ENCODE measurements around the gene CPTP. TPM values are rescaled to one million over a fixed set of nuclear protein-coding genes. Genes with fewer than 3 reads are reported as not detected.

CPTP gene
- total and polyA plus RNA-seq, 2 of the 13 experiments (the other 11 are each of a cell fraction or from before 2014, with no cell fraction given) = 5.5 to 9.3 TPM

DNA sequence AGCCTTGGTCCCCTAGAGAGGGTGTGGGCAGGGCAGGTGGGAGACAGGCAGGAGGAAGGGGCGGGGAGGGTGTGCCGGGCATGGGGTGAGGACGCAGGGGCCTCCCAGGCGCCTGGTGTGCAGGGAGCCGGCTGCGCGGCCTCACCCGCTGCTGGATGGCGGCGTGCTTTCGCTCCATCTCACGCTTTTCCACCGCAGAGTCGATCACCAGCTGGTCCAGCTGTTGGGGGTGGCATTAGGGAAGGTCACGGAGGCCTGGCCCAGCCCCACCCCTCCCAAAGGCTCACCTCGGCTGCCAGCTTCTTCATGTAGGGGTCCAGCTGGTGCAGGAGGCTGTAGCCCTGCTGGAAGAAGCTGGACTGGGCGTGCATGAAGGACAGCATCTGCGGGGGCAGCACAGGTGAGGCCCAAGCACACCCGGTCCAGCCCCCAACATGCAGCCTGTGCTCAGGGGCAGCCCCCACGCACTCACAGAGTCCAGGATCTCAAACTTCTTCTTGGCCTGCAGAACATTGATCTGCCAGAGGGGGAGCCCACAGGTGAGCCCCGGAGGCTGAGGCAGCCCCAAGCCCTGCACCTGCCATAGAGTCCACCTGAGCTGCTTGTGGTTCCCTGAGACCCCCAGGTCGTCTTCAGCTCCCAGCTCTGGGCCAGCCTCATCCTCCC lies 24.8 kb upstream of the CPTP start:
- ChIA-PET POLR2A (no interaction called here), CTCF (ENCODE audit: low intra/inter-chr PET ratio, low total read pairs) (no interaction called here)
- Histone ChIP-seq H3K9ac (ENCODE audit: insufficient read depth, low read depth, low read length) (no peak overlapping the region), H3K4me3 (replicated peaks in 1 of 3; ENCODE audit: insufficient read depth in 1 of 3, low read depth in 2 of 3, low read length in 3 of 3) (no peak overlapping the region), H3K4me1 (ENCODE audit: insufficient read depth, low read length) (peaks cover 14% of the 10 kb centered on the region), H4K20me1 (ENCODE audit: insufficient read depth, low read length) (no peaks in the 10 kb centered on the region), H3K4me2 (ENCODE audit: low read depth, low read length) (no peak overlapping the region), H3K36me3 (replicated peaks in 1 of 2; ENCODE audit: control insufficient read depth in 1 of 2, insufficient read depth in 2 of 2, low read length in 2 of 2) (no peaks in the 10 kb centered on the region; a peak in 1 of 5 replicates), H3K79me2 (ENCODE audit: insufficient read depth, low read length) (peaks cover 2% of the 10 kb centered on the region), H3K27ac (ENCODE audit: extremely low read length, insufficient read depth, low read length) (no peak overlapping the region), H3K27me3 (ENCODE audit: control insufficient read depth in 1 of 2, insufficient read depth in 2 of 2, low read length in 2 of 2) (no peaks in the 10 kb centered on the region; a peak in 1 of 5 replicates), H3K9me3 (ENCODE audit: low read length) (no peaks in the 10 kb centered on the region), H2AFZ (ENCODE audit: low read length) (no peak overlapping the region)
- ATAC-seq (peak; percentile 59), DNase-seq (ENCODE audit: low spot score) (no peak), FAIRE-seq (no peak)
- in situ Hi-C loops (cut with HindIII; ENCODE audit: extremely low pct_ligation_motif_present, low pct_unique_long_range_greater_than_20kb) = no loop called here
- BruUV-seq (replicated peaks) = no TSS peak
- intact Hi-C loops (cut with micrococcal nuclease; ENCODE audit: unreplicated experiment) = no loop called here
- WGBS (ENCODE audit: low lambda C conversion rate) = 92% methylated on average over 10 of the region's 22 CpGs
- no peak for TF ChIP-seq HMG20A (CRISPR knock-in tag; IDR thresholded peaks at IDR 0.05; ENCODE audit: borderline replicate concordance)
- no peak for TF ChIP-seq KDM3A (CRISPR knock-in tag; IDR thresholded peaks at IDR 0.05; ENCODE audit: low read depth)
- 0 out of 2 replicates have a peak, but pooled peaks have one; percentile 24 for TF ChIP-seq STAG1 (CRISPR knock-in tag; IDR thresholded peaks at IDR 0.05)
- no peak for TF ChIP-seq ZNF674 (CRISPR knock-in tag; IDR thresholded peaks at IDR 0.05; ENCODE audit: low read depth)
- no peak for TF ChIP-seq ZNF382 (CRISPR knock-in tag; IDR thresholded peaks at IDR 0.05; ENCODE audit: borderline replicate concordance)
- no peak for TF ChIP-seq PPARG (CRISPR knock-in tag; conservative IDR thresholded peaks at IDR 0.05)
- peak; percentile 14 for TF ChIP-seq HNRNPLL (IDR thresholded peaks at IDR 0.05; ENCODE audit: low read depth, low read length, poor library complexity, severe bottlenecking)
- no peak for TF ChIP-seq SALL1 (CRISPR knock-in tag; IDR thresholded peaks at IDR 0.05)
- TF ChIP-seq, protein P1, sequence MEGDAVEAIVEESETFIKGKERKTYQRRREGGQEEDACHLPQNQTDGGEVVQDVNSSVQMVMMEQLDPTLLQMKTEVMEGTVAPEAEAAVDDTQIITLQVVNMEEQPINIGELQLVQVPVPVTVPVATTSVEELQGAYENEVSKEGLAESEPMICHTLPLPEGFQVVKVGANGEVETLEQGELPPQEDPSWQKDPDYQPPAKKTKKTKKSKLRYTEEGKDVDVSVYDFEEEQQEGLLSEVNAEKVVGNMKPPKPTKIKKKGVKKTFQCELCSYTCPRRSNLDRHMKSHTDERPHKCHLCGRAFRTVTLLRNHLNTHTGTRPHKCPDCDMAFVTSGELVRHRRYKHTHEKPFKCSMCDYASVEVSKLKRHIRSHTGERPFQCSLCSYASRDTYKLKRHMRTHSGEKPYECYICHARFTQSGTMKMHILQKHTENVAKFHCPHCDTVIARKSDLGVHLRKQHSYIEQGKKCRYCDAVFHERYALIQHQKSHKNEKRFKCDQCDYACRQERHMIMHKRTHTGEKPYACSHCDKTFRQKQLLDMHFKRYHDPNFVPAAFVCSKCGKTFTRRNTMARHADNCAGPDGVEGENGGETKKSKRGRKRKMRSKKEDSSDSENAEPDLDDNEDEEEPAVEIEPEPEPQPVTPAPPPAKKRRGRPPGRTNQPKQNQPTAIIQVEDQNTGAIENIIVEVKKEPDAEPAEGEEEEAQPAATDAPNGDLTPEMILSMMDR (CRISPR knock-in tag; IDR thresholded peaks at IDR 0.05) = peak; percentile 50
- TF ChIP-seq ATF7-NPFF (CRISPR knock-in tag; IDR thresholded peaks at IDR 0.05; ENCODE audit: low read depth) = no peak
- TF ChIP-seq ZNF615 (CRISPR knock-in tag; IDR thresholded peaks at IDR 0.05; ENCODE audit: borderline replicate concordance) = no peak
- peak; percentile 93 for TF ChIP-seq AKAP8 (CRISPR knock-in tag; IDR thresholded peaks at IDR 0.05)
- no peak for TF ChIP-seq MATR3 (CRISPR knock-in tag; IDR thresholded peaks at IDR 0.05)
- TF ChIP-seq ZNF691 (CRISPR knock-in tag; IDR thresholded peaks at IDR 0.05; ENCODE audit: borderline replicate concordance, low read depth) = no peak
- TF ChIP-seq, protein P2, sequence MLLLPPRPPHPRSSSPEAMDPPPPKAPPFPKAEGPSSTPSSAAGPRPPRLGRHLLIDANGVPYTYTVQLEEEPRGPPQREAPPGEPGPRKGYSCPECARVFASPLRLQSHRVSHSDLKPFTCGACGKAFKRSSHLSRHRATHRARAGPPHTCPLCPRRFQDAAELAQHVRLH (CRISPR knock-in tag; IDR thresholded peaks at IDR 0.05; ENCODE audit: borderline replicate concordance, low read depth) = no peak
- 0 out of 2 replicates have a peak, but pooled peaks have one; percentile 11 for TF ChIP-seq HOXA3 (CRISPR knock-in tag; IDR thresholded peaks at IDR 0.05)
- TF ChIP-seq CREB1 (IDR thresholded peaks at IDR 0.05) = no peak
- TF ChIP-seq CREB1 (CRISPR knock-in tag; IDR thresholded peaks at IDR 0.05) = no peak
- no peak for TF ChIP-seq RORA (CRISPR knock-in tag; IDR thresholded peaks at IDR 0.05)
- no peak for TF ChIP-seq ZNF549 (CRISPR knock-in tag; IDR thresholded peaks at IDR 0.05)
- TF ChIP-seq HMGXB4 (CRISPR knock-in tag; IDR thresholded peaks at IDR 0.05; ENCODE audit: borderline replicate concordance in 1 of 2, low read depth in 1 of 2) = no peak
- TF ChIP-seq TP53 (CRISPR knock-in tag; conservative IDR thresholded peaks at IDR 0.05) = no peak
